Natural killer cell (primary cell): ENCODE data around the gene LPIN1. TPM values are rescaled to one million over a fixed set of nuclear protein-coding genes. Genes with fewer than 3 reads are reported as not detected.

Experiments used
- ATAC-seq, 3 donors: fragments of 150-1000 bp in 2 of 3; fragments of 200-7000 bp in 1 of 3; cut with Tn5 transposase; 1 replicate in 1 of 3; 2 replicates in 2 of 3; pipeline ENCODE4 v1.10.0; 2021; ENCODE audit warnings: mild to moderate bottlenecking in 2 of 3, moderate library complexity in 2 of 3
- DNase-seq, 2 donors: peaks; one replicate each; pipeline versions ENCODE4 v3.0.0 to v3.0.0-alpha.2; 2013 to 2021; ENCODE audit warnings: mixed read lengths in 1 of 2
- H3K27ac ChIP-seq: one replicate; pipeline ENCODE4 v1.5.1; 2013; ENCODE audit warnings: mild to moderate bottlenecking, low read length
- H3K27me3 ChIP-seq: one replicate; pipeline ENCODE4 v1.6.1; 2013; ENCODE audit warnings: low read length; ENCODE audit not compliant: control insufficient read depth, insufficient read depth
- H3K36me3 ChIP-seq: one replicate; pipeline ENCODE4 v1.6.1; 2013; ENCODE audit warnings: low read length; ENCODE audit not compliant: control insufficient read depth, insufficient read depth
- H3K4me1 ChIP-seq: one replicate; pipeline ENCODE4 v1.6.1; 2013; ENCODE audit warnings: low read length; ENCODE audit not compliant: control insufficient read depth, insufficient read depth
- H3K4me3 ChIP-seq: one replicate; pipeline ENCODE4 v1.5.1; 2013; ENCODE audit warnings: low read length
- H3K9me3 ChIP-seq: one replicate; pipeline ENCODE4 v1.6.1; 2013; ENCODE audit warnings: low read length; ENCODE audit not compliant: control insufficient read depth, insufficient read depth
- H3K27ac Mint-ChIP-seq, 2 donors: one replicate each; pipeline ENCODE4 v1.8.0; 2022; ENCODE audit warnings: mild to moderate bottlenecking in 2 of 2, mixed read lengths in 2 of 2, moderate library complexity in 1 of 2
- H3K27me3 Mint-ChIP-seq, 2 donors: one replicate each; pipeline ENCODE4 v1.8.0; 2022; ENCODE audit warnings: low read depth in 2 of 2, mixed read lengths in 2 of 2
- H3K36me3 Mint-ChIP-seq: one replicate; pipeline ENCODE4 v1.8.0; 2022; ENCODE audit warnings: mixed read lengths
- H3K4me1 Mint-ChIP-seq, 2 donors: one replicate each; pipeline ENCODE4 v1.8.0; 2022; ENCODE audit warnings: mixed read lengths in 2 of 2
- H3K4me3 Mint-ChIP-seq: one replicate; pipeline ENCODE4 v1.8.0; 2022; ENCODE audit warnings: mild to moderate bottlenecking, moderate library complexity, mixed read lengths
- H3K9me3 Mint-ChIP-seq, 2 donors: one replicate each; pipeline ENCODE4 v1.8.0; 2022; ENCODE audit warnings: mixed read lengths in 2 of 2
- WGBS: methylation state at CpG from one replicate; pipeline ENCODE4 v1.1.7; 2013; ENCODE audit warnings: missing lambda C conversion rate; ENCODE audit not compliant: insufficient coverage; 5-methylcytosine and 5-hydroxymethylcytosine counted together
- intact Hi-C: fragments of 100-400 bp; cut with micrococcal nuclease; formaldehyde crosslinking; loops from one replicate; pipeline ENCODE4 v1.14.2; 2022
- total RNA-seq, 4 donors: library from RNA; stranded (reverse); fragments of 120-200 nt in 1 of 4; gene quantifications; one replicate each; pipeline versions ENCODE4 v1.2.3 to v1.2.4, GENCODE V29; 2013 to 2022
- TF ChIP-seq, protein P1 (sequence below): fragments of 200-600 bp; IDR thresholded peaks from one replicate; pipeline ENCODE4 v1.8.0; 2022; ENCODE audit warnings: antibody characterized with exemption

The LPIN1 gene
- total RNA-seq, 3 donors from 2014 or later (not counting 1 experiment from before 2014, with no cell fraction given): 95.0 to 122 (median 118) TPM

DNA sequence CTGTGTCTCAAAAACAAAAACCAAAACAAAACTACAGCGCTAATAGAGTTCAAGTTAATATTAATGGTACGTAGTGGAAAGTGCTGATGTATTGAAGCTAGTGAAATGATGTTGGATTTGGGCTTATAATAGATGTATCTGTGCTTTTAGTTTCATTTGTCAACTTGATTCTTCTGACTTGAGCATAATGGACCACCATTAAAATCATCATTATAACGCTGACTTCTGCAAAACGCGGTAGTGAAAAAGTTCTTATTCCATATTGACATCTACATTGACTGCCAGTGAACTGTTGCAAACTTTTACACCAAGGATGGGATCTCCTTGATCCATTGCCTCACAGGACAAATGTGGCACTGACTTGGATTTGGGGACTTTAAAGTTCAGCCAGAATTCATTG lies 85.0 kb downstream of the LPIN1 start:
- Histone ChIP-seq H3K4me1 (peaks cover 39% of the 10 kb centered on the region), H3K36me3 (peaks cover 7% of the 10 kb centered on the region), H3K4me3 (no peak overlapping the region), H3K9me3 (peaks cover 13% of the 10 kb centered on the region), H3K27me3 (no peaks in the 10 kb centered on the region), H3K27ac (no peak overlapping the region)
- ATAC-seq (no peak), DNase-seq (no peak)
- 98% methylated on average over 4 of the region's 5 CpGs for WGBS
- H3K36me3 Mint-ChIP-seq: peaks cover 11% of the 10 kb centered on the region
- intact Hi-C loops: loop anchor here (5.0 kb wide), 1 partner anchor 886 kb away; the partner anchor contains the start of gene TRIB2
- H3K27ac Mint-ChIP-seq: no peak overlapping the region
- H3K4me3 Mint-ChIP-seq: peak overlapping the region; percentile 25
- H3K9me3 Mint-ChIP-seq: peaks cover 2 to 7% of the 10 kb centered on the region in 2 donors
- no peaks in the 10 kb centered on the region for H3K27me3 Mint-ChIP-seq
- H3K4me1 Mint-ChIP-seq: peaks cover 48 to 49% of the 10 kb centered on the region in 2 donors
- TF ChIP-seq, protein P1, sequence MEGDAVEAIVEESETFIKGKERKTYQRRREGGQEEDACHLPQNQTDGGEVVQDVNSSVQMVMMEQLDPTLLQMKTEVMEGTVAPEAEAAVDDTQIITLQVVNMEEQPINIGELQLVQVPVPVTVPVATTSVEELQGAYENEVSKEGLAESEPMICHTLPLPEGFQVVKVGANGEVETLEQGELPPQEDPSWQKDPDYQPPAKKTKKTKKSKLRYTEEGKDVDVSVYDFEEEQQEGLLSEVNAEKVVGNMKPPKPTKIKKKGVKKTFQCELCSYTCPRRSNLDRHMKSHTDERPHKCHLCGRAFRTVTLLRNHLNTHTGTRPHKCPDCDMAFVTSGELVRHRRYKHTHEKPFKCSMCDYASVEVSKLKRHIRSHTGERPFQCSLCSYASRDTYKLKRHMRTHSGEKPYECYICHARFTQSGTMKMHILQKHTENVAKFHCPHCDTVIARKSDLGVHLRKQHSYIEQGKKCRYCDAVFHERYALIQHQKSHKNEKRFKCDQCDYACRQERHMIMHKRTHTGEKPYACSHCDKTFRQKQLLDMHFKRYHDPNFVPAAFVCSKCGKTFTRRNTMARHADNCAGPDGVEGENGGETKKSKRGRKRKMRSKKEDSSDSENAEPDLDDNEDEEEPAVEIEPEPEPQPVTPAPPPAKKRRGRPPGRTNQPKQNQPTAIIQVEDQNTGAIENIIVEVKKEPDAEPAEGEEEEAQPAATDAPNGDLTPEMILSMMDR: no peak

DNA sequence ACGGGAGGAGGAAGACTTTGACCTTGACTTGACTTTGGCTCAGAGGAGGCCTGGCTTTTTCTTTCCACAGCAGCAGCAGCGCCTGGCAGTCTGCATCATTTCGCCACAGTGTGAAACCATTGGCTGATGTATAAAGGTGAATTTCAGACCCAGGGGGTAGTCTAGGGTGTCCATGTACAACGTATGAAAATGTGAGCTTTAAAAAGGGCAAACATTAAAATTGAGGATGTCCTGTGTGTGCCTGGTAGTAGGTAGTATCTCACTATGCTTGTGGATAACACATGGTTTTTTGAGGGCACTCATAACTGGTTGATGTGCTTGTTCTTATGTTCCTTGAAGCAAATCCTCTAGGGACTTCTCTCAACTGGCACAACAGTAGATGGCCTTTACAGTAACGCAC lies 86.1 kb downstream of the LPIN1 start:
- no peak overlapping the region for H3K27ac Mint-ChIP-seq
- intact Hi-C loops: loop anchor here (5.0 kb wide), 1 partner anchor 885 kb away; the partner anchor contains the start of gene TRIB2

DNA sequence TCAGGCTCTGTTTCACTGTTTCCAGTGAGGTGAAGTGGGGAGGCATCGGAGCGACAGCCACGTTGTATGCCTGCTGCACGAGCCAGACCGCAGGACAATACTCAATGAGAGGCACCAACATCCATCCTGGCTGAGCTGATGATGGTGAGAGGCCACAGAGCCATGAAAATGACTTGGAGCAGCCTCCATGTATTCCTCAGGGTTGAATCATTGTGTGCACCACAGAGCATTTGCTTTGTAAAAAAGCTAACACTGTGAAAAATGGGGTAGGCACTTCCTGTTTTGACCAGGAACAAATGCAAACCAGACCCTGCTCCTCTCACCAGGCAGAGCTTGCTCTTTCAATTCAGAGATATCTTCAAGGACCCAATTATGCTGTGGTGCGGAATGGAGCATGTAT lies 87.2 kb downstream of the LPIN1 start:
- H3K36me3 Mint-ChIP-seq: peaks cover 11% of the 10 kb centered on the region
- no peak overlapping the region for H3K27ac Mint-ChIP-seq
- H3K27ac ChIP-seq: no peak overlapping the region

More for the DNA sequence above, 86.1 kb downstream of the LPIN1 start:
- H3K27me3 Mint-ChIP-seq: peaks cover 0 to 3% of the 10 kb centered on the region in 2 donors
- H3K9me3 Mint-ChIP-seq: peaks cover 2 to 7% of the 10 kb centered on the region in 2 donors
- ATAC-seq (peak in 1 of 3 donors; percentile 25), DNase-seq (no peak)
- Histone ChIP-seq H3K4me3 (no peak overlapping the region), H3K27me3 (no peaks in the 10 kb centered on the region), H3K36me3 (peaks cover 2% of the 10 kb centered on the region), H3K4me1 (peaks cover 39% of the 10 kb centered on the region), H3K27ac (no peak overlapping the region), H3K9me3 (peaks cover 13% of the 10 kb centered on the region)
- 49% methylated on average over 4 of the region's 5 CpGs for WGBS
- peaks cover 11% of the 10 kb centered on the region for H3K36me3 Mint-ChIP-seq
- H3K4me1 Mint-ChIP-seq: peaks cover 48 to 49% of the 10 kb centered on the region in 2 donors
- H3K4me3 Mint-ChIP-seq: no peak overlapping the region
- TF ChIP-seq, protein P1: no peak

More for the DNA sequence above, 87.2 kb downstream of the LPIN1 start:
- Histone ChIP-seq H3K9me3 (peaks cover 13% of the 10 kb centered on the region), H3K27me3 (no peaks in the 10 kb centered on the region), H3K4me3 (no peak overlapping the region), H3K36me3 (no peaks in the 10 kb centered on the region), H3K4me1 (peaks cover 39% of the 10 kb centered on the region)
- Mint-ChIP-seq H3K27me3 (peaks cover 0 to 8% of the 10 kb centered on the region in 2 donors), H3K9me3 (peaks cover 2 to 7% of the 10 kb centered on the region in 2 donors), H3K4me1 (peaks cover 48 to 49% of the 10 kb centered on the region in 2 donors), H3K4me3 (no peak overlapping the region)
- ATAC-seq (no peak), DNase-seq (no peak)
- TF ChIP-seq, protein P1: no peak
- 88% methylated on average over 6 of the region's 6 CpGs for WGBS
- intact Hi-C loops: loop anchor here (5.0 kb wide), 1 partner anchor 884 kb away; the partner anchor contains the start of gene TRIB2
